ENCODE data around the gene CFB. TPM values are rescaled to one million over a fixed set of nuclear protein-coding genes. Genes with fewer than 3 reads are reported as not detected.
A peak's percentile ranks its signal among the peaks of the same experiment; 100 is the strongest.

Gene CFB
- total and polyA plus RNA-seq, 2 of the 4 experiments (the other 2 are of a cell fraction) = 1.8 to 6.1 TPM

- ATAC-seq (ENCODE audit: low read depth) (no peak), DNase-seq (no peak)
- Histone ChIP-seq H2BK120ac (ENCODE audit: low read depth, low read length) (peak within 1 kb of the TSS; percentile 8; the same call in 1 of the 2 replicates), H4K91ac (ENCODE audit: insufficient read depth, low read depth, low read length) (0 out of 2 replicates have a peak within 1 kb of the TSS, but pooled peaks have one; percentile 22), H3K9ac (ENCODE audit: low read depth, low read length) (no peak within 1 kb of the TSS; the same call in 1 of the 2 replicates), H3K4me3 (ENCODE audit: insufficient read depth, low read depth, low read length) (no peak within 1 kb of the TSS), H3K27me3 (ENCODE audit: control insufficient read depth, insufficient read depth, low read length) (no peaks in the 10 kb centered on the region), H3K4me1 (ENCODE audit: control insufficient read depth, insufficient read depth, low read length) (peaks cover 1% of the 10 kb centered on the region; the same call in 1 of the 2 replicates), H3K18ac (ENCODE audit: low read depth, low read length) (no peak within 1 kb of the TSS), H3K9me1 (ENCODE audit: insufficient read depth, low read length) (0 out of 2 replicates have a peak, but pooled peaks cover 3% of the 10 kb centered on the region), H4K20me1 (ENCODE audit: insufficient read depth, low read length) (no peaks in the 10 kb centered on the region), H2AK9ac (replicated peaks; ENCODE audit: low read depth, low read length, poor library complexity) (peak within 1 kb of the TSS; percentile 42), H2BK5ac (ENCODE audit: low read depth, low read length, poor library complexity, severe bottlenecking) (no peak within 1 kb of the TSS), H4K5ac (ENCODE audit: low read depth, low read length) (no peak within 1 kb of the TSS), H2AFZ (replicated peaks; ENCODE audit: low read length, poor library complexity) (peak within 1 kb of the TSS; percentile 84), H3K23ac (ENCODE audit: low read depth, low read length) (no peak within 1 kb of the TSS), H3K56ac (ENCODE audit: extremely low read depth, insufficient read depth, low read length) (no peak within 1 kb of the TSS), H3K27ac (ENCODE audit: insufficient read depth, low read length) (no peak within 1 kb of the TSS), H3K79me1 (ENCODE audit: low read depth in 1 of 2, low read length in 2 of 2) (no peaks in the 10 kb centered on the region), H3K4ac (ENCODE audit: low read depth, low read length) (no peak within 1 kb of the TSS; the same call in 1 of the 2 replicates), H4K8ac (ENCODE audit: low read depth in 2 of 2, low read length in 2 of 2) (peak within 1 kb of the TSS in 1 of 2 experiments; percentile 27; a peak in 1 of 4 replicates), H3K9me3 (ENCODE audit: control insufficient read depth, insufficient read depth, low read length) (no peaks in the 10 kb centered on the region), H2BK20ac (ENCODE audit: low read depth, low read length) (no peak within 1 kb of the TSS), H3K4me2 (ENCODE audit: low read depth, low read length) (peak within 1 kb of the TSS; percentile 34; the same call in 1 of the 2 replicates), H2AK5ac (ENCODE audit: low read depth, low read length) (no peak within 1 kb of the TSS), H3K14ac (replicated peaks; ENCODE audit: low read depth, low read length) (peak within 1 kb of the TSS; percentile 66; the same call in 1 of the 2 replicates), H3K36me3 (ENCODE audit: control insufficient read depth, insufficient read depth, low read length) (no peaks in the 10 kb centered on the region), H2BK15ac (ENCODE audit: low read depth, low read length) (no peak within 1 kb of the TSS)
- ChIA-PET CTCF (interaction anchor here (1.0 kb wide), 1 partner anchor 13 kb away, joined by 4 read pairs; no protein-coding TSS in a partner anchor), POLR2A (ENCODE audit: unreplicated experiment) (no interaction called here)
- intact Hi-C loops (cut with micrococcal nuclease) (loop anchor here (2.0 kb wide), 1 partner anchor 13 kb away; no protein-coding TSS in a partner anchor), dilution Hi-C loops (cut with HindIII; ENCODE audit: low sequenced_read_pairs, unreplicated experiment) (no loop called here), in situ Hi-C loops (cut with MboI; ENCODE audit: low sequenced_read_pairs) (no loop called here)
- WGBS, 2 experiments (ENCODE audit: extremely low coverage in 2 of 2, insufficient read length in 1 of 2) = 43% methylated on average over 3 of the region's 11 CpGs; no CpG with 5 or more reads in 1 of the 2 experiments
- no TSS peak for BruUV-seq (replicated peaks)
- TF ChIP-seq RCOR1 (IDR thresholded peaks at IDR 0.05; ENCODE audit: insufficient replicate concordance, low read length) (no peak), CTCF (conservative IDR thresholded peaks at IDR 0.05; ENCODE audit: low read depth, low read length) (no peak), RFX5 (IDR thresholded peaks at IDR 0.05; ENCODE audit: low read depth, low read length) (no peak), CEBPB (IDR thresholded peaks at IDR 0.05; ENCODE audit: low read depth, low read length) (no peak), MAZ (IDR thresholded peaks at IDR 0.05; ENCODE audit: borderline replicate concordance, low read depth, low read length) (no peak), SMC3 (IDR thresholded peaks at IDR 0.05; ENCODE audit: low read depth, low read length) (no peak), FOS (IDR thresholded peaks at IDR 0.05; ENCODE audit: low read depth, low read length) (no peak), MAFK (IDR thresholded peaks at IDR 0.05; ENCODE audit: low read depth, low read length) (no peak), CHD1 (IDR thresholded peaks at IDR 0.05; ENCODE audit: low read depth, low read length) (no peak), BHLHE40 (IDR thresholded peaks at IDR 0.05; ENCODE audit: low read depth, low read length) (no peak), MXI1 (IDR thresholded peaks at IDR 0.05; ENCODE audit: borderline replicate concordance, low read depth, low read length) (no peak), USF2 (IDR thresholded peaks at IDR 0.05; ENCODE audit: low read depth, low read length) (no peak), ELK1 (IDR thresholded peaks at IDR 0.05; ENCODE audit: borderline replicate concordance, low read depth, low read length) (no peak), POLR2A (IDR thresholded peaks at IDR 0.05; ENCODE audit: low read depth, low read length) (no peak), NFE2L2 (IDR thresholded peaks at IDR 0.05; ENCODE audit: low read depth, low read length) (no peak)
These were observed 18.5 kb upstream of the CFB start, which contains the start of gene C2 for GRCh38 chr6:31927242-31927862. Gene C2 (plus strand): TSS chr6:31927717. CDS start chr6:31927753, 36 bp downstream.

Measured in IMR-90 (cell line).